Measurements from ENCODE around the gene RPRM. TPM values are rescaled to one million over a fixed set of nuclear protein-coding genes. Genes with fewer than 3 reads are reported as not detected.

The RPRM gene
- total and polyA plus RNA-seq, 2 experiments from 2014 or later, result 5.9 to 7.5 TPM

GRCh38 chr2:153474876-153475435 lies 3.6 kb downstream of the RPRM start:
- no peak overlapping the region for H3K4me2 ChIP-seq
- no peak overlapping the region for H3K27ac Mint-ChIP-seq
- H3K79me2 ChIP-seq (replicated peaks; ENCODE audit: insufficient read depth), result no peaks in the 10 kb centered on the region
- DNase-seq (ENCODE audit: low spot score) (no peak), ATAC-seq (no peak)
- no peak overlapping the region for H2AFZ ChIP-seq
- H3K4me1 ChIP-seq (ENCODE audit: insufficient read depth), result peaks cover 27% of the 10 kb centered on the region
- H3K4me1 Mint-ChIP-seq, result peaks cover 46% of the 10 kb centered on the region
- no peaks in the 10 kb centered on the region for H3F3A ChIP-seq (replicated peaks; ENCODE audit: low read depth)
- peaks cover 21% of the 10 kb centered on the region for H3K27me3 Mint-ChIP-seq (ENCODE audit: insufficient read depth, low read depth, poor library complexity)
- no peaks in the 10 kb centered on the region for H3K9me3 Mint-ChIP-seq
- TF ChIP-seq POLR2AphosphoS5 (IDR thresholded peaks at IDR 0.05; ENCODE audit: low read depth), result no peak
- TF ChIP-seq ZNF114 (CRISPR knock-in tag; IDR thresholded peaks at IDR 0.05), result no peak
- no peak for TF ChIP-seq EZH2 (IDR thresholded peaks at IDR 0.05; ENCODE audit: low read depth, unreplicated experiment)
- H3K4me3 Mint-ChIP-seq, result no peak overlapping the region
- H3K36me3 Mint-ChIP-seq (ENCODE audit: low read depth), result no peaks in the 10 kb centered on the region
- no peak overlapping the region for H3K4me3 ChIP-seq
- H3K27ac ChIP-seq (ENCODE audit: low read depth), result no peak overlapping the region
- H4K20me1 ChIP-seq (replicated peaks; ENCODE audit: insufficient read depth), result no peaks in the 10 kb centered on the region
- no peaks in the 10 kb centered on the region for H3K36me3 ChIP-seq (ENCODE audit: insufficient read depth)
- H3K9me2 ChIP-seq (ENCODE audit: insufficient read depth), result no peaks in the 10 kb centered on the region
- peaks cover 15% of the 10 kb centered on the region; the same call in 1 of the 2 replicates for H3K27me3 ChIP-seq (ENCODE audit: insufficient read depth)

- no peak for DNase-seq (ENCODE audit: low spot score)
- ATAC-seq, result no peak
- no peak overlapping the region for H3K27ac ChIP-seq (ENCODE audit: low read depth)
- no peak overlapping the region for H3K4me3 ChIP-seq
- H3K36me3 ChIP-seq (ENCODE audit: insufficient read depth), result no peaks in the 10 kb centered on the region
- Mint-ChIP-seq H3K36me3 (ENCODE audit: low read depth) (no peaks in the 10 kb centered on the region), H3K27me3 (ENCODE audit: insufficient read depth, low read depth, poor library complexity) (peaks cover 17% of the 10 kb centered on the region), H3K4me3 (no peak overlapping the region), H3K27ac (no peak overlapping the region), H3K9me3 (no peaks in the 10 kb centered on the region), H3K4me1 (peaks cover 42% of the 10 kb centered on the region)
- H3K4me2 ChIP-seq, result no peak overlapping the region
- peaks cover 15% of the 10 kb centered on the region; the same call in 1 of the 2 replicates for H3K27me3 ChIP-seq (ENCODE audit: insufficient read depth)
- H3K79me2 ChIP-seq (replicated peaks; ENCODE audit: insufficient read depth), result no peaks in the 10 kb centered on the region
- H3K4me1 ChIP-seq (ENCODE audit: insufficient read depth), result peaks cover 22% of the 10 kb centered on the region
- no peaks in the 10 kb centered on the region for H3F3A ChIP-seq (replicated peaks; ENCODE audit: low read depth)
- H2AFZ ChIP-seq, result no peak overlapping the region
- no peaks in the 10 kb centered on the region for H3K9me2 ChIP-seq (ENCODE audit: insufficient read depth)
- H4K20me1 ChIP-seq (replicated peaks; ENCODE audit: insufficient read depth), result no peaks in the 10 kb centered on the region
- TF ChIP-seq CTCF (conservative IDR thresholded peaks at IDR 0.05; ENCODE audit: low read depth in 2 of 2) (no peak), NANOG (IDR thresholded peaks at IDR 0.05; ENCODE audit: borderline replicate concordance) (no peak), ZNF462 (CRISPR knock-in tag; IDR thresholded peaks at IDR 0.05) (no peak), ZNF114 (CRISPR knock-in tag; IDR thresholded peaks at IDR 0.05) (no peak), POLR2AphosphoS5 (IDR thresholded peaks at IDR 0.05; ENCODE audit: low read depth) (no peak), EZH2phosphoT487 (IDR thresholded peaks at IDR 0.05; ENCODE audit: unreplicated experiment) (no peak), CREB1 (CRISPR knock-in tag; IDR thresholded peaks at IDR 0.05; ENCODE audit: low read depth) (no peak), EZH2 (IDR thresholded peaks at IDR 0.05; ENCODE audit: low read depth, unreplicated experiment) (no peak), ZNF331 (CRISPR knock-in tag; IDR thresholded peaks at IDR 0.05; ENCODE audit: low read depth) (no peak)
- TF ChIP-seq, protein P1, sequence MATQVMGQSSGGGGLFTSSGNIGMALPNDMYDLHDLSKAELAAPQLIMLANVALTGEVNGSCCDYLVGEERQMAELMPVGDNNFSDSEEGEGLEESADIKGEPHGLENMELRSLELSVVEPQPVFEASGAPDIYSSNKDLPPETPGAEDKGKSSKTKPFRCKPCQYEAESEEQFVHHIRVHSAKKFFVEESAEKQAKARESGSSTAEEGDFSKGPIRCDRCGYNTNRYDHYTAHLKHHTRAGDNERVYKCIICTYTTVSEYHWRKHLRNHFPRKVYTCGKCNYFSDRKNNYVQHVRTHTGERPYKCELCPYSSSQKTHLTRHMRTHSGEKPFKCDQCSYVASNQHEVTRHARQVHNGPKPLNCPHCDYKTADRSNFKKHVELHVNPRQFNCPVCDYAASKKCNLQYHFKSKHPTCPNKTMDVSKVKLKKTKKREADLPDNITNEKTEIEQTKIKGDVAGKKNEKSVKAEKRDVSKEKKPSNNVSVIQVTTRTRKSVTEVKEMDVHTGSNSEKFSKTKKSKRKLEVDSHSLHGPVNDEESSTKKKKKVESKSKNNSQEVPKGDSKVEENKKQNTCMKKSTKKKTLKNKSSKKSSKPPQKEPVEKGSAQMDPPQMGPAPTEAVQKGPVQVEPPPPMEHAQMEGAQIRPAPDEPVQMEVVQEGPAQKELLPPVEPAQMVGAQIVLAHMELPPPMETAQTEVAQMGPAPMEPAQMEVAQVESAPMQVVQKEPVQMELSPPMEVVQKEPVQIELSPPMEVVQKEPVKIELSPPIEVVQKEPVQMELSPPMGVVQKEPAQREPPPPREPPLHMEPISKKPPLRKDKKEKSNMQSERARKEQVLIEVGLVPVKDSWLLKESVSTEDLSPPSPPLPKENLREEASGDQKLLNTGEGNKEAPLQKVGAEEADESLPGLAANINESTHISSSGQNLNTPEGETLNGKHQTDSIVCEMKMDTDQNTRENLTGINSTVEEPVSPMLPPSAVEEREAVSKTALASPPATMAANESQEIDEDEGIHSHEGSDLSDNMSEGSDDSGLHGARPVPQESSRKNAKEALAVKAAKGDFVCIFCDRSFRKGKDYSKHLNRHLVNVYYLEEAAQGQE (IDR thresholded peaks at IDR 0.05; ENCODE audit: unreplicated experiment), result no peak
These were observed 4.2 kb downstream of the RPRM start for GRCh38 chr2:153474407-153474806.
